Measurements from ENCODE around the gene GPSM3. TPM values are rescaled to one million over a fixed set of nuclear protein-coding genes. Genes with fewer than 3 reads are reported as not detected.

The GPSM3 gene
- total and polyA plus RNA-seq, 2 of the 13 experiments (the other 11 are each of a cell fraction or from before 2014, with no cell fraction given) = 0.18 to 6.2 TPM

DNA sequence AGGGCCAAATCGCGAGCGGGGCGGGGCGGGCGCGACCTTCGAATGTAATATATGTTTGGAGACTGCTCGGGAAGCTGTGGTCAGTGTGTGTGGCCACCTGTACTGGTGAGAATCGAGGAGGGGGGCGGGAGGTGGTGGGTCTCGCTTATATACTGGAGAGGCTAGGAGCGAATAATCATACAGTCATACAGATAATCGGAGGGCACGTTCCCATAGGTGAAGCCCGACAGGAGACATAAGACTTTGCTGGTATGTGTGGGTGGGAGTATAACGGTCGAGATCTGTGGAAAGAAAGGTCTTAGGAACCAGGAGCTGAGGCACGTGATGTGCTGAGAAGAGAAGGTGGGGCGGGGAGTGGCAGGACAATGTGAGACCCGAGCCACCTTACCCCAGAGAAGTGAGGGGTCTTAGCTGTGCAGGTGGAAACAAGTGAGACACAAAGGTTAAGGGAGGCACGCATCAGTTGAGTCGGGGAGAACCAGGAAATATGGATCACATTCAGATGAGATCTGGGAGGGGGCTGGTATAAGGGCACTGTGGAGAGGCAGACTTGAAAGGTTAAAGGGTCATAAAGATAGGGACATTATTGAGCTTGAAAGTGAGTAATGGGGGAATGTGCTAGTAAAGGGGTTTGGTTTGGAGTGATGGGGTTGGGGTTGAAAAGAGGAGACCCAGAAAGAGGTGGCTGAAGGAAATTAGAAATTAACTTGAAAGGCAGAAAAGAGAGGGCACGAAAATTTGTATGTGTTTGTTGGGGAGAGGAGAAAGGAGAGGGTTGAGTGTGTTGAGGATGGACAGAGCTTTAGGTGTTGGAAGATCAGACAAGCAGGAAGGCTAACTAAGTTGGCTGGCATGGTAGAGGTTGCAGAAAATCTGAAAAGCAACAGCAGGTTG is 13.6 kb downstream of the GPSM3 start (continued):
- TF ChIP-seq, protein P1, sequence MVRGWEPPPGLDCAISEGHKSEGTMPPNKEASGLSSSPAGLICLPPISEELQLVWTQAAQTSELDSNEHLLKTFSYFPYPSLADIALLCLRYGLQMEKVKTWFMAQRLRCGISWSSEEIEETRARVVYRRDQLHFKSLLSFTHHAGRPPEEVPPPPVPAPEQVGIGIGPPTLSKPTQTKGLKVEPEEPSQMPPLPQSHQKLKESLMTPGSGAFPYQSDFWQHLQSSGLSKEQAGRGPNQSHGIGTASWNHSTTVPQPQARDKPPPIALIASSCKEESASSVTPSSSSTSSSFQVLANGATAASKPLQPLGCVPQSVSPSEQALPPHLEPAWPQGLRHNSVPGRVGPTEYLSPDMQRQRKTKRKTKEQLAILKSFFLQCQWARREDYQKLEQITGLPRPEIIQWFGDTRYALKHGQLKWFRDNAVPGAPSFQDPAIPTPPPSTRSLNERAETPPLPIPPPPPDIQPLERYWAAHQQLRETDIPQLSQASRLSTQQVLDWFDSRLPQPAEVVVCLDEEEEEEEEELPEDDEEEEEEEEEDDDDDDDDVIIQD (CRISPR knock-in tag; IDR thresholded peaks at IDR 0.05; ENCODE audit: low read depth) = peak; percentile 13; the same call in 1 of the 2 replicates
- TF ChIP-seq SALL1 (CRISPR knock-in tag; IDR thresholded peaks at IDR 0.05) (0 out of 2 replicates have a peak, but pooled peaks have one; percentile 6), ZSCAN5A (CRISPR knock-in tag; IDR thresholded peaks at IDR 0.05; ENCODE audit: borderline replicate concordance) (0 out of 2 replicates have a peak, but pooled peaks have one; percentile 44), ZMAT3 (CRISPR knock-in tag; conservative IDR thresholded peaks at IDR 0.05) (0 out of 2 replicates have a peak, but pooled peaks have one; percentile 22), YEATS4 (CRISPR knock-in tag; IDR thresholded peaks at IDR 0.05; ENCODE audit: borderline replicate concordance) (peak; percentile 48), ZNF318 (CRISPR knock-in tag; IDR thresholded peaks at IDR 0.05) (no peak), ETV5 (CRISPR knock-in tag; IDR thresholded peaks at IDR 0.05; ENCODE audit: borderline replicate concordance) (no peak), BRCA1 (CRISPR knock-in tag; IDR thresholded peaks at IDR 0.05) (no peak)
- TF ChIP-seq, protein P2, sequence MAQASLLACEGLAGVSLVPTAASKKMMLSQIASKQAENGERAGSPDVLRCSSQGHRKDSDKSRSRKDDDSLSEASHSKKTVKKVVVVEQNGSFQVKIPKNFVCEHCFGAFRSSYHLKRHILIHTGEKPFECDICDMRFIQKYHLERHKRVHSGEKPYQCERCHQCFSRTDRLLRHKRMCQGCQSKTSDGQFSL (CRISPR knock-in tag; IDR thresholded peaks at IDR 0.05) = peak; percentile 54; the same call in 1 of the 2 replicates
- TF ChIP-seq, protein P3, sequence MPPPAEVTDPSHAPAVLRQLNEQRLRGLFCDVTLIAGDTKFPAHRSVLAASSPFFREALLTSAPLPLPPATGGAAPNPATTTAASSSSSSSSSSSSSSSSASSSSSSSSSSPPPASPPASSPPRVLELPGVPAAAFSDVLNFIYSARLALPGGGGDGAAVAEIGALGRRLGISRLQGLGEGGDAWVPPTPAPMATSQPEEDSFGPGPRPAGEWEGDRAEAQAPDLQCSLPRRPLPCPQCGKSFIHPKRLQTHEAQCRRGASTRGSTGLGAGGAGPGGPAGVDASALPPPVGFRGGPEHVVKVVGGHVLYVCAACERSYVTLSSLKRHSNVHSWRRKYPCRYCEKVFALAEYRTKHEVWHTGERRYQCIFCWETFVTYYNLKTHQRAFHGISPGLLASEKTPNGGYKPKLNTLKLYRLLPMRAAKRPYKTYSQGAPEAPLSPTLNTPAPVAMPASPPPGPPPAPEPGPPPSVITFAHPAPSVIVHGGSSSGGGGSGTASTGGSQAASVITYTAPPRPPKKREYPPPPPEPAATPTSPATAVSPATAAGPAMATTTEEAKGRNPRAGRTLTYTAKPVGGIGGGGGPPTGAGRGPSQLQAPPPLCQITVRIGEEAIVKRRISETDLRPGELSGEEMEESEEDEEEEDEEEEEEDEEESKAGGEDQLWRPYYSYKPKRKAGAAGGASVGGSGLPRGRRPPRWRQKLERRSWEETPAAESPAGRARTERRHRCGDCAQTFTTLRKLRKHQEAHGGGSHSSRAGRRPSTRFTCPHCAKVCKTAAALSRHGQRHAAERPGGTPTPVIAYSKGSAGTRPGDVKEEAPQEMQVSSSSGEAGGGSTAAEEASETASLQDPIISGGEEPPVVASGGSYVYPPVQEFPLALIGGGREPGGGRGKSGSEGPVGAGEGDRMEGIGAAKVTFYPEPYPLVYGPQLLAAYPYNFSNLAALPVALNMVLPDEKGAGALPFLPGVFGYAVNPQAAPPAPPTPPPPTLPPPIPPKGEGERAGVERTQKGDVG (CRISPR knock-in tag; IDR thresholded peaks at IDR 0.05; ENCODE audit: borderline replicate concordance) = peak; percentile 49; the same call in 1 of the 2 replicates
